ENCODE data around the gene NOD1. TPM values are rescaled to one million over a fixed set of nuclear protein-coding genes. Genes with fewer than 3 reads are reported as not detected.

The NOD1 gene
- total RNA-seq, 4 donors from 2014 or later, result 15.6 to 50.4 (median 26.7) TPM

GRCh38 chr7:30504301-30505173, 26.0 kb upstream of the NOD1 start, which contains the start of gene GGCT:
GGCT (minus strand) TSS chr7:30504829; CDS start chr7:30504709, 120 bp downstream.
- TF ChIP-seq, protein P1, sequence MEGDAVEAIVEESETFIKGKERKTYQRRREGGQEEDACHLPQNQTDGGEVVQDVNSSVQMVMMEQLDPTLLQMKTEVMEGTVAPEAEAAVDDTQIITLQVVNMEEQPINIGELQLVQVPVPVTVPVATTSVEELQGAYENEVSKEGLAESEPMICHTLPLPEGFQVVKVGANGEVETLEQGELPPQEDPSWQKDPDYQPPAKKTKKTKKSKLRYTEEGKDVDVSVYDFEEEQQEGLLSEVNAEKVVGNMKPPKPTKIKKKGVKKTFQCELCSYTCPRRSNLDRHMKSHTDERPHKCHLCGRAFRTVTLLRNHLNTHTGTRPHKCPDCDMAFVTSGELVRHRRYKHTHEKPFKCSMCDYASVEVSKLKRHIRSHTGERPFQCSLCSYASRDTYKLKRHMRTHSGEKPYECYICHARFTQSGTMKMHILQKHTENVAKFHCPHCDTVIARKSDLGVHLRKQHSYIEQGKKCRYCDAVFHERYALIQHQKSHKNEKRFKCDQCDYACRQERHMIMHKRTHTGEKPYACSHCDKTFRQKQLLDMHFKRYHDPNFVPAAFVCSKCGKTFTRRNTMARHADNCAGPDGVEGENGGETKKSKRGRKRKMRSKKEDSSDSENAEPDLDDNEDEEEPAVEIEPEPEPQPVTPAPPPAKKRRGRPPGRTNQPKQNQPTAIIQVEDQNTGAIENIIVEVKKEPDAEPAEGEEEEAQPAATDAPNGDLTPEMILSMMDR (IDR thresholded peaks at IDR 0.05), result no peak
- TF ChIP-seq POLR2A (IDR thresholded peaks at IDR 0.05), result peak in 1 of 2 donors; percentile 81
- 0 to 2% methylated on average over 10 to 38 of the region's 64 CpGs for WGBS, 2 donors
- intact Hi-C loops (cut with DNase I), result loop anchor here (10.0 kb wide), 1 partner anchor 60 kb away; no protein-coding TSS in a partner anchor
- Histone ChIP-seq H3K9me3 (no peaks in the 10 kb centered on the region), H3K4me3 (replicated peaks in 1 of 3) (peak within 1 kb of the TSS; percentile 72 to 91 (median 89)), H3K4me1 (peaks cover 18 to 19% of the 10 kb centered on the region in 2 donors), H3K27me3 (no peaks in the 10 kb centered on the region), H3K36me3 (no peaks in the 10 kb centered on the region), H3K27ac (peak within 1 kb of the TSS; percentile 84 to 89 (median 89))
- peak; percentile 100 for DNase-seq

DNA sequence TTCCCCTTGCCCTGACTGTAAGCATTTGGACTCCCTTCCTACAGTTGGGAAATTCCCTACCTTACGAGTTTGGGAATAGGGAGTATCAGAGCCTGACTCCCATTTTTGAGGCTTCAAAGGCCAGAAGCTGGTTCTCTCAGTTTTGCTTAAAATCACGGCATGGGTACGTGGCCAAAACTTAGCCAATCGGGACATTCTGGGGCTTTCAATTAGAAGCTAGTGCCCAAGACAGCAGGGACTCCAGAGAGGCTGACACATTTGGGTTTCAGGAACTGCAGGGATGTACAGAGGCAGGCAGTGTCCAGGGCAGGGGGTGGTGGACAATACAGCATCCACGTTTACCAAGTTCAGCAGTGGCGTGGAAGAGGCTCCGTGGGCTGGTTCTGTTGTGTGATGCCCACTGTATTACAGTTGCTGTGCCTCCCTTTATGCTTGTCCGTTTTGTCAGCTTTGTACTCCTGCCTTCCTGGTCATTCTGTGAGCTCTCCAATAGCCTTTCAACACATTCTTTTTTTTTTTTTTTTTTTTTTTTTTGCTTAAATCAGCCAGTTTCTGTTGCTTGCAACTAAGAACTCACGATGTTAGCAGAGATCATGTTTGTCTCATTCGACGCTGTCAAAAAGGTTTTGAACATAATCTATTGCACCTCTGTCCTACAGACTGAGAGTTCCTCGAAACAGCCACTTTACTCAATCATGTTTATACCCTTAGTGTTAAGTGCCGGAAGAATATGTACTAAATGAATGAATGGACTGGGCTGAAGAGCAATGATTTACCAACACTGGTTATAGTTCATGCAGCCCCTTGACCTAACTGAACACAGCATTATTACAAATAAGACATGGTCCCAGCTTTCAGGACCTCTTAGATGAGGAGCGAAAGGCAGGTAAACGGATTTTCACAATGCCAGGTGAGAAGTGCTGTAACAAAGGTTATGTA, 25.0 kb upstream of the NOD1 start:
- H3K36me3 ChIP-seq, result no peaks in the 10 kb centered on the region
- intact Hi-C loops (cut with DNase I), result loop anchor here (10.0 kb wide), 1 partner anchor 61 kb away; no protein-coding TSS in a partner anchor
- TF ChIP-seq, protein P1 (IDR thresholded peaks at IDR 0.05), result no peak
- no peak for TF ChIP-seq POLR2A (IDR thresholded peaks at IDR 0.05)
- DNase-seq, result no peak
- H3K27me3 ChIP-seq, result no peaks in the 10 kb centered on the region
- peak overlapping the region; percentile 72 to 91 (median 89) for H3K4me3 ChIP-seq (replicated peaks in 1 of 3)
- peaks cover 18 to 19% of the 10 kb centered on the region in 2 donors for H3K4me1 ChIP-seq
- 58 to 64% methylated on average over 15 of the region's 15 CpGs for WGBS, 2 donors
- no peaks in the 10 kb centered on the region for H3K9me3 ChIP-seq
- no peak overlapping the region for H3K27ac ChIP-seq

DNA sequence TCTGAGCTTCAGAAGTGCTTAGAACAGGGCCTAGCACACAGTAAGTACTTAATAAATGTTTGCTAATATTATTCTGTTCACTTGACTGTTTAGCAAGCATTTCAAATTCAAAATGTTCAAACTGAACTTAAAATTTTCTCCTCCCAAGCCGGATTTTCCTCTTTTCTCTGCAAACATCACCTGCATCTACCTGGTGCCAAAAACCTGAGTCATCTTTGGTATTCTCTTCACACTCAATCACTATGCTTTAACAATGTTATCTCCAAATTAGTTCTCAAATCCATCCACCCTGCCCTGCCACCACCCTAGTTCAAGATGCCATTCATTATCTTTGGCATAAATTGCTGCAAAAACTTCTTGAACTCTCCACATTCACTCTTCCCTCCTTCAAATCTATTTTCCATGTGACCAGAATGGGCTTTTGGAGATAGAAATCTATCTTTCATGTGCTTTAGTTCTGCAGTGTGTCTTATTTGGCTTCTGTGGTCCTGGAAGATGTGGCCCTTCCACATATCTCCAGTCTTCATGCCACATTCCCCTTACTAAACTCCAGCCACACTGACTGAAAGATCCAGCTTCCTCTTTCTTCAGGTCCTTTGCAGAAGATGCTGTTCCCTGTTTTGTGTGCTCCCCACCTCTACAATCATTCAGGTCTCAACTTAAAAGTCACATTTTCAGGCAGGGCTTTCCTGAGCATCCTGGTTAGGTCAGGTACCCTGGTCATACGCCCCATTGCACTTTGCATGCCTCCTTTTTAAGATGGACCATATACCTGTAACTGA, 24.1 kb upstream of the NOD1 start:
- intact Hi-C loops (cut with DNase I), result loop anchor here (10.0 kb wide), 1 partner anchor 62 kb away; no protein-coding TSS in a partner anchor
- Histone ChIP-seq H3K4me1 (peaks cover 18 to 19% of the 10 kb centered on the region in 2 donors), H3K27ac (no peak overlapping the region), H3K9me3 (no peaks in the 10 kb centered on the region), H3K4me3 (replicated peaks in 1 of 3) (no peak overlapping the region), H3K36me3 (no peaks in the 10 kb centered on the region), H3K27me3 (no peaks in the 10 kb centered on the region)
- TF ChIP-seq, protein P1 (IDR thresholded peaks at IDR 0.05), result no peak
- no peak for TF ChIP-seq POLR2A (IDR thresholded peaks at IDR 0.05)
- 89 to 98% methylated on average over 2 of the region's 2 CpGs for WGBS, 2 donors
- no peak for DNase-seq

DNA sequence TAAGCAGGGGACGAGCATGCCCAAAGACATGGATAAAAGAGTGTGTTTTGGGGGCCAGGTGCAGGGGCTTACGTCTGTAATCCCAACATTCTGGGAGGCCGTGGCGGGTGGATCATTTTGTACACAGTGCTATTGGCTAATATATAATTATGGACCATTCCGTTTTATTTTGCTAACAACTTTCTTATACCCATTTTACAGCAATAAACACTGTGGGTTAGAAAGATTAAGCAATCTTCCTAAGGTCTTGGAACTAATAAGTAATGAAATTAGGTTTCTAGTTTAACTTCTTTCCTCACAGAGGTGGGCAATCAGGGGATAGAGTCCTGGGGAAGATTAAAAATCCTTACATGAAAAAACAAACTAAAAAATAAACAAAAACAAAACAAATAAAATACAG, 22.7 kb upstream of the NOD1 start:
- intact Hi-C loops (cut with DNase I), result loop anchor here (10.0 kb wide), 1 partner anchor 64 kb away; no protein-coding TSS in a partner anchor

More for the DNA sequence above, 22.7 kb upstream of the NOD1 start:
- WGBS, 2 donors, result 86 to 95% methylated on average over 5 of the region's 5 CpGs
- H3K36me3 ChIP-seq, result no peaks in the 10 kb centered on the region
- H3K27ac ChIP-seq, result no peak overlapping the region
- H3K27me3 ChIP-seq, result no peaks in the 10 kb centered on the region
- H3K4me3 ChIP-seq (replicated peaks in 1 of 3), result no peak overlapping the region
- TF ChIP-seq, protein P1 (IDR thresholded peaks at IDR 0.05), result no peak
- TF ChIP-seq POLR2A (IDR thresholded peaks at IDR 0.05), result no peak
- peaks cover 18 to 19% of the 10 kb centered on the region in 2 donors for H3K4me1 ChIP-seq
- no peak for DNase-seq
- no peaks in the 10 kb centered on the region for H3K9me3 ChIP-seq
